ENCODE results near the gene SNX9. TPM values are rescaled to one million over a fixed set of nuclear protein-coding genes. Genes with fewer than 3 reads are reported as not detected.

The SNX9 gene
- total and polyA plus RNA-seq, 2 of the 4 experiments (the other 2 are of a cell fraction), result 35.3 to 41.2 TPM

DNA sequence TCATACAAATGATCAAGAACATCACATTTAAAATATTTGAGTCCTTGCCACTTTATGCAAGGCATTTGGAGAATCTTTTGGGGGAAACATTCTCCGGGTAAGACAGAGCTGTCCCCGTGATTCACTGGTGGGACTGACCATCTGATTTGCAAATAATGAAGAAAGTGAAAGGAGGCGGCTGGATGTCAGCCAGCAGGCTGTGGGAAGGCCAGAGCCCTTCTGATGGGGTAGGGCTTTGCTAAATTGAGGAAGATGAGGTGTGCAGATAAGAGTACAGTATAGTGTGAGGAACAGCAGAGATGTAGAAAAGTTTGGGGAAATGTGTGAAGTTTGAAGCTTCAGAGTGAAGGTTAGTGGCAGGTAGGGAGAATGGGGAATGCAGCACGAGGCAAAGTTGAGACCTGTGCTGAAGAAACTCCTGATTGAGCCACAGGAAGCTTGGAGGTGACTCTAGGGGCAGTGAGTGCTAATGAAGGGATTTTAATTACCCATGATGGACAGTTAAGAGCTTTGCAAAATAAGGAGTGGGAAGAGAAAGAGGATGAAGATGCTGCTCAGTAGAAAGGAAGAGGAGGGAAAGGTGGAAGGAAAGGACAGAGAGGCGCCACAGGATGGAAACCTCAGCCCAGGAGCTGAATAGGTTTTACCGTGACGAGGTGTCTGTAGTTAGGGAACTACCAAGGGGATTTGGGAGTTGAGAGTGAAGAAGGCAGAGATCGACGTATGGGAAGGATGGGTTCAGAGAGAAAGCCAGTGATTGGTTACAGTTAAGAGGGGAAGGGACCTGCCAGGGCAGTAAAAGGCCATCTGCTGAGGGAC is 68.7 kb downstream of the SNX9 start:
- H3K4me2 ChIP-seq (ENCODE audit: low read depth, low read length), result no peak overlapping the region
- DNase-seq (no peak), ATAC-seq (ENCODE audit: low read depth) (no peak; the same call in 1 of the 2 replicates)
- no peaks in the 10 kb centered on the region for H3K27me3 ChIP-seq (ENCODE audit: control insufficient read depth, insufficient read depth, low read length)
- no peaks in the 10 kb centered on the region; the same call in 1 of the 2 replicates for H3K4me1 ChIP-seq (ENCODE audit: control insufficient read depth, insufficient read depth, low read length)
- peaks cover 21% of the 10 kb centered on the region for H3K36me3 ChIP-seq (ENCODE audit: control insufficient read depth, insufficient read depth, low read length)
- BruUV-seq (replicated peaks), result no TSS peak
- H2BK5ac ChIP-seq (ENCODE audit: low read depth, low read length, poor library complexity, severe bottlenecking), result no peak overlapping the region
- H2BK15ac ChIP-seq (ENCODE audit: low read depth, low read length), result no peak overlapping the region
- H2BK120ac ChIP-seq (ENCODE audit: low read depth, low read length), result no peak overlapping the region
- no peak overlapping the region for H3K9ac ChIP-seq (ENCODE audit: low read depth, low read length)
- H4K8ac ChIP-seq (ENCODE audit: low read depth in 2 of 2, low read length in 2 of 2), result no peak overlapping the region
- 86% methylated on average over 7 of the region's 9 CpGs; no CpG with 5 or more reads in 1 of the 2 experiments for WGBS, 2 experiments (ENCODE audit: extremely low coverage in 2 of 2, insufficient read length in 1 of 2)
- no peak overlapping the region for H2BK20ac ChIP-seq (ENCODE audit: low read depth, low read length)
- no peak overlapping the region for H2AK9ac ChIP-seq (replicated peaks; ENCODE audit: low read depth, low read length, poor library complexity)
- no peak overlapping the region for H4K5ac ChIP-seq (ENCODE audit: low read depth, low read length)
- H3K18ac ChIP-seq (ENCODE audit: low read depth, low read length), result no peak overlapping the region
- no peak overlapping the region for H2AFZ ChIP-seq (replicated peaks; ENCODE audit: low read length, poor library complexity)
- dilution Hi-C loops (cut with HindIII; ENCODE audit: low sequenced_read_pairs, unreplicated experiment) (no loop called here), intact Hi-C loops (cut with micrococcal nuclease) (no loop called here), in situ Hi-C loops (cut with MboI; ENCODE audit: low sequenced_read_pairs) (loop anchor here (25.0 kb wide), 1 partner anchor 579 kb away; the partner anchor contains the start of gene TMEM242)
- ChIA-PET CTCF (interaction anchor here (1.4 kb wide), 1 partner anchor 18 kb away, joined by 3 read pairs; no protein-coding TSS in a partner anchor), POLR2A (ENCODE audit: unreplicated experiment) (no interaction called here)
- H3K4me3 ChIP-seq (ENCODE audit: insufficient read depth, low read depth, low read length), result no peak overlapping the region
- peaks cover 10% of the 10 kb centered on the region for H3K9me1 ChIP-seq (ENCODE audit: insufficient read depth, low read length)
- H2AK5ac ChIP-seq (ENCODE audit: low read depth, low read length), result no peak overlapping the region
- H3K4ac ChIP-seq (ENCODE audit: low read depth, low read length), result no peak overlapping the region
- no peak overlapping the region for H3K27ac ChIP-seq (ENCODE audit: insufficient read depth, low read length)
- H3K14ac ChIP-seq (replicated peaks; ENCODE audit: low read depth, low read length), result no peak overlapping the region
- H4K20me1 ChIP-seq (ENCODE audit: insufficient read depth, low read length), result peaks cover 1% of the 10 kb centered on the region
- no peak overlapping the region for H4K91ac ChIP-seq (ENCODE audit: insufficient read depth, low read depth, low read length)
- H3K9me3 ChIP-seq (ENCODE audit: control insufficient read depth, insufficient read depth, low read length), result no peaks in the 10 kb centered on the region
- H3K23ac ChIP-seq (ENCODE audit: low read depth, low read length), result no peak overlapping the region
- no peak overlapping the region for H3K56ac ChIP-seq (ENCODE audit: extremely low read depth, insufficient read depth, low read length)
- H3K79me1 ChIP-seq (ENCODE audit: low read depth in 1 of 2, low read length in 2 of 2), result peaks cover 44 to 62% of the 10 kb centered on the region in 2 experiments
- TF ChIP-seq NFE2L2 (IDR thresholded peaks at IDR 0.05; ENCODE audit: low read depth, low read length) (no peak), RAD21 (IDR thresholded peaks at IDR 0.05; ENCODE audit: low read length) (no peak), MAZ (IDR thresholded peaks at IDR 0.05; ENCODE audit: borderline replicate concordance, low read depth, low read length) (no peak), BHLHE40 (IDR thresholded peaks at IDR 0.05; ENCODE audit: low read depth, low read length) (no peak), SMC3 (IDR thresholded peaks at IDR 0.05; ENCODE audit: low read depth, low read length) (no peak), CEBPB (IDR thresholded peaks at IDR 0.05; ENCODE audit: low read depth, low read length) (no peak), CTCF (conservative IDR thresholded peaks at IDR 0.05; ENCODE audit: low read depth, low read length) (no peak), POLR2A (IDR thresholded peaks at IDR 0.05; ENCODE audit: low read depth, low read length) (no peak), RCOR1 (IDR thresholded peaks at IDR 0.05; ENCODE audit: insufficient replicate concordance, low read length) (no peak), FOS (IDR thresholded peaks at IDR 0.05; ENCODE audit: low read depth, low read length) (no peak), MAFK (IDR thresholded peaks at IDR 0.05; ENCODE audit: low read depth, low read length) (no peak), MXI1 (IDR thresholded peaks at IDR 0.05; ENCODE audit: borderline replicate concordance, low read depth, low read length) (no peak), RFX5 (IDR thresholded peaks at IDR 0.05; ENCODE audit: low read depth, low read length) (no peak)
- TF ChIP-seq, protein P1, sequence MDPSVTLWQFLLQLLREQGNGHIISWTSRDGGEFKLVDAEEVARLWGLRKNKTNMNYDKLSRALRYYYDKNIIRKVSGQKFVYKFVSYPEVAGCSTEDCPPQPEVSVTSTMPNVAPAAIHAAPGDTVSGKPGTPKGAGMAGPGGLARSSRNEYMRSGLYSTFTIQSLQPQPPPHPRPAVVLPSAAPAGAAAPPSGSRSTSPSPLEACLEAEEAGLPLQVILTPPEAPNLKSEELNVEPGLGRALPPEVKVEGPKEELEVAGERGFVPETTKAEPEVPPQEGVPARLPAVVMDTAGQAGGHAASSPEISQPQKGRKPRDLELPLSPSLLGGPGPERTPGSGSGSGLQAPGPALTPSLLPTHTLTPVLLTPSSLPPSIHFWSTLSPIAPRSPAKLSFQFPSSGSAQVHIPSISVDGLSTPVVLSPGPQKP (IDR thresholded peaks at IDR 0.05; ENCODE audit: borderline replicate concordance, low read depth, low read length), result no peak
- TF ChIP-seq, protein P2, sequence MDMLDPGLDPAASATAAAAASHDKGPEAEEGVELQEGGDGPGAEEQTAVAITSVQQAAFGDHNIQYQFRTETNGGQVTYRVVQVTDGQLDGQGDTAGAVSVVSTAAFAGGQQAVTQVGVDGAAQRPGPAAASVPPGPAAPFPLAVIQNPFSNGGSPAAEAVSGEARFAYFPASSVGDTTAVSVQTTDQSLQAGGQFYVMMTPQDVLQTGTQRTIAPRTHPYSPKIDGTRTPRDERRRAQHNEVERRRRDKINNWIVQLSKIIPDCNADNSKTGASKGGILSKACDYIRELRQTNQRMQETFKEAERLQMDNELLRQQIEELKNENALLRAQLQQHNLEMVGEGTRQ (IDR thresholded peaks at IDR 0.05; ENCODE audit: low read depth, low read length), result no peak

Measured in IMR-90 (cell line).